NB4 (cell line): ENCODE data around the gene CAPN10.

Source experiments
- DNase-seq: peaks from one replicate; pipeline ENCODE4 v3.0.0; 2010; ENCODE audit warnings: low read depth
- H3K4me3 ChIP-seq: one replicate; pipeline ENCODE4 v1.5.1; 2011; ENCODE audit warnings: mild to moderate bottlenecking, low read depth, low read length, moderate library complexity
- CTCF ChIP-seq: IDR thresholded peaks from one replicate; pipeline ENCODE4 v1.5.1; 2012; ENCODE audit warnings: low read depth, low read length
- MYC ChIP-seq: IDR thresholded peaks from 2 replicates; pipeline ENCODE4 v1.6.1; 2011; ENCODE audit warnings: low read depth, low read length
- POLR2A ChIP-seq: IDR thresholded peaks from 2 replicates; pipeline ENCODE4 v1.6.1; 2011; ENCODE audit warnings: mild to moderate bottlenecking; ENCODE audit not compliant: insufficient read length; ENCODE audit errors: extremely low read depth
- TF ChIP-seq, protein P1 (sequence below): IDR thresholded peaks from 2 replicates; pipeline ENCODE4 v1.6.1; 2011; ENCODE audit warnings: low read depth, low read length

Gene CAPN10

DNA sequence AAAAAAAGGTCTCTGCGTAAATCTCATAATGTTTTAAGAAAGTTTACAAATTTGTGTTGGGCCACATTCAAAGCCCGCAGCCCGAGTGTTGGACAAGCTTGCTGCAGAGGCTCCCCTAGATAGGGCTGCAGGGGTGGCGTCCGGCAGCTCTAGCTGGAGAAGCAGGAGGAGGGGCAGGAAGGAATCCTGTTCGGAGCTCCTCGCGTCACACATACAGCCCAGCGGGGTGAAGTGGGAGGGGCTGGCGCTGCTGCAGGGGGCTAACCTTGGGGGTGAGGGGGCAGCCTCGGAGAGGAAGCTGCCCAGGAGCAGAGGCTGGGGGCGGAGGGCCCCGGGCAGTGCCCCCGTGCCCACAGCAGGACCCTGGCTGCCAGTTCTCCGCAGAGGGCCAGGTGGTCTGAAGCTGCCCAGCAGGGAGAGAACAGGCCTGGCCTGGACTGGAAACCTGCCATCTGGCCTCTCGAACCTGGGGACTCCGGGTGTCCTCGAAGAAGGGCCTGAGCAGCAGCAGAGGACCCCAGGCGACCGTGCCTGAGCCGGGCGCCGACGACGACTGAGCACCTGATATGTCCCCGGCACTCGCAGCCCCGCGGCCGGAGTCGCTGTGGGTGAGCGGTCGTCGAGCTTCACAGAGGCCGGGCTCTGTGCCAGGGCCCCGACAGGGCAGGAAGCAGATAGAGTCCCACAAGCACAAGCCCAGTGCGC, 36.1 kb downstream of the CAPN10 start:
- TF ChIP-seq CTCF (no peak), MYC (no peak)
- H3K4me3 ChIP-seq: no peak overlapping the region
- DNase-seq: no peak

GRCh38 chr2:240623531-240624010, 37.0 kb downstream of the CAPN10 start:
- H3K4me3 ChIP-seq: no peak overlapping the region
- TF ChIP-seq CTCF: no peak
- no peak for TF ChIP-seq POLR2A
- TF ChIP-seq, protein P1, sequence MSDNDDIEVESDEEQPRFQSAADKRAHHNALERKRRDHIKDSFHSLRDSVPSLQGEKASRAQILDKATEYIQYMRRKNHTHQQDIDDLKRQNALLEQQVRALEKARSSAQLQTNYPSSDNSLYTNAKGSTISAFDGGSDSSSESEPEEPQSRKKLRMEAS: no peak
- no peak for DNase-seq

GRCh38 chr2:240624011-240624949, 37.7 kb downstream of the CAPN10 start:
- DNase-seq: peak; percentile 84
- TF ChIP-seq POLR2A (no peak), MYC (0 out of 2 replicates have a peak, but pooled peaks have one; percentile 12)
- TF ChIP-seq, protein P1: no peak
- H3K4me3 ChIP-seq: peak overlapping the region; percentile 10

GRCh38 chr2:240624950-240625621, 38.6 kb downstream of the CAPN10 start, which contains the start of gene GPR35:
TSS of gene GPR35 (plus strand) at chr2:240625480. CDS start at chr2:240629953, 4,473 bp downstream.
- H3K4me3 ChIP-seq: peak within 1 kb of the TSS; percentile 66

DNA sequence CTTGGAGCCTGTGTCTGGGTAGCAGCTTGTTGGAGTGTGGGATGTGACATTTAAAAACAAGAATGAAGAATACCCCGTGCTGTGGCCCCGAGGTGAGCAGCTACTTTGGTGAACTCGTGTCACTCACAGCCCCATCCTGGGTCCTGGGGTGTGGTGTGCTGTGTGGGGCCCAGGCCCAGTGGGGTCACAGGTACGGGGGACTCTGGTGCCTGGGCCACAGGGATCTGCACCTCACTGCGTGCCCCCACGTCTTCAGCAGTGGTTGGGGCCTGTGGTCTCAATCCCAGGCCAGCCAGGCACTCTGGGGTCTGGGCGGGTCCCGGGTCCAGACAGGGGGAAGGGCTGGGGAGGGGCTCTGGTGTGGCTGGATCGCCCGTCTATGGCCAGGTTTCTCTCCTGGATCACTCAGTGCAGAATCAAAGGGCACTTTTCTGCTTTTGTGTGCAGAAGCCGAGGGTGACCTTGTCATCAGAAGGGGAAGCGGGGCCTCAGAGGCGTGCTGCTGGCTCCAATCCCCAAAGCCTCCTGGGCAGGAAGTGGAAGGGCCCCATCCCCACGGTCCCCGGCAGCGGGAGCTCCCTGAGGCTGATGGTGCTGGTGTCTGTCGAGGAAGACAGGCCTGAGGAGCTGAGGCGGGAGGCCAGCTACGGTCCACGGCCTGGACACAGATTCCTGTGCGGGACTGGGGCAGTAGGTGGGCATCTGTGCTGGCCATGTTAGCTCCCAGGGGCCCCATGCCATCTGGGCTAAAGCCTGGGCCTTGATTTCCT, 40.2 kb downstream of the CAPN10 start:
- peak; percentile 94 for DNase-seq
- peak overlapping the region; percentile 29 for H3K4me3 ChIP-seq
- TF ChIP-seq POLR2A: peak; percentile 19
- TF ChIP-seq, protein P1: no peak; the same call in 1 of the 2 replicates
- TF ChIP-seq MYC: 0 out of 2 replicates have a peak, but pooled peaks have one; percentile 25
- TF ChIP-seq CTCF: no peak

More at GRCh38 chr2:240624950-240625621, 38.6 kb downstream of the CAPN10 start, which contains the start of gene GPR35:
- TF ChIP-seq CTCF (no peak), MYC (peak; percentile 63; the same call in 1 of the 2 replicates), POLR2A (peak; percentile 26)
- TF ChIP-seq, protein P1: peak; percentile 73
- DNase-seq: peak; percentile 97
